Femur (tissue), 1 donor: ENCODE data around the gene PEX11B.

Experiments
- DNase-seq: peaks from one replicate; pipeline ENCODE4 v3.0.0-alpha.2; 2017

Gene PEX11B

GRCh38 chr1:145918144-145918991 lies at the start of gene PEX11B:
TSS of gene PEX11B (minus strand) at chr1:145918717. CDS start at chr1:145918688, 29 bp downstream.
- DNase-seq: peak; percentile 93

GRCh38 chr1:145967288-145967687 lies 48.8 kb upstream of the PEX11B start:
- DNase-seq: no peak

- no peak for DNase-seq
Observed at GRCh38 chr1:145965119-145965744, 46.7 kb upstream of the PEX11B start.

GRCh38 chr1:145964328-145965118 lies 46.0 kb upstream of the PEX11B start, which contains the start of the genes ANKRD34A and POLR3GL:
TSS of gene ANKRD34A (minus strand) at chr1:145964575. CDS start at chr1:145961759, 2,816 bp downstream.
TSS of gene POLR3GL (plus strand) at chr1:145964690. CDS start at chr1:145974866, 10,176 bp downstream.
- DNase-seq: peak; percentile 96

- no peak for DNase-seq
Observed at GRCh38 chr1:145963265-145964019, 44.9 kb upstream of the PEX11B start.

GRCh38 chr1:145962157-145963102 lies 43.9 kb upstream of the PEX11B start:
- DNase-seq: peak; percentile 64

- DNase-seq: peak; percentile 58
Observed at GRCh38 chr1:145961425-145962156, 43.1 kb upstream of the PEX11B start.

- DNase-seq: no peak
Observed at GRCh38 chr1:145961109-145961424, 42.5 kb upstream of the PEX11B start.

GRCh38 chr1:145960468-145961108 lies 42.1 kb upstream of the PEX11B start:
- peak; percentile 87 for DNase-seq

GRCh38 chr1:145959957-145960467 lies 41.5 kb upstream of the PEX11B start:
- no peak for DNase-seq

GRCh38 chr1:145959333-145959732 lies 40.8 kb upstream of the PEX11B start:
- DNase-seq: no peak

GRCh38 chr1:145958734-145959133 lies 40.2 kb upstream of the PEX11B start:
- no peak for DNase-seq

- DNase-seq: peak; percentile 97
Observed at GRCh38 chr1:145957443-145958319, 39.2 kb upstream of the PEX11B start, which contains the start of gene LIX1L. TSS of gene LIX1L (minus strand) at chr1:145958017. CDS start at chr1:145957927, 90 bp downstream.

- peak; percentile 74 for DNase-seq
Observed at GRCh38 chr1:145956781-145957442, 38.4 kb upstream of the PEX11B start.

GRCh38 chr1:145956361-145956760 lies 37.8 kb upstream of the PEX11B start:
- no peak for DNase-seq

GRCh38 chr1:145955436-145955835 lies 36.9 kb upstream of the PEX11B start:
- peak; percentile 54 for DNase-seq

- no peak for DNase-seq
Observed at GRCh38 chr1:145953861-145954260, 35.3 kb upstream of the PEX11B start.

GRCh38 chr1:145952903-145953302 lies 34.4 kb upstream of the PEX11B start:
- DNase-seq: no peak
